Smooth muscle cell (in vitro differentiated cells): ENCODE measurements around the gene CCDC85B. TPM values are rescaled to one million over a fixed set of nuclear protein-coding genes. Genes with fewer than 3 reads are reported as not detected.

Experiments used
- DNase-seq: peaks from one replicate; lab custom pipeline; 2025; ENCODE audit not compliant: unreplicated experiment; lab: John Stamatoyannopoulos, UW
- H2AFZ ChIP-seq: fragments of 200-600 bp; sonication (generic); 2 replicates; pipeline ENCODE4 v1.6.0; 2016; ENCODE audit warnings: antibody characterized with exemption, low read depth, mild to moderate bottlenecking
- H3F3A ChIP-seq: fragments of 200-600 bp; sonication (generic); 2 replicates; pipeline ENCODE4 v1.6.0; 2017; ENCODE audit warnings: antibody characterized with exemption, low read depth
- H3K27ac ChIP-seq: fragments of 200-600 bp; sonication (generic); 2 replicates; pipeline ENCODE4 v1.5.1; 2016; ENCODE audit warnings: low read depth, mild to moderate bottlenecking
- H3K27me3 ChIP-seq: fragments of 200-600 bp; sonication (generic); 2 replicates; pipeline ENCODE4 v1.6.1; 2016; ENCODE audit warnings: low read depth, mild to moderate bottlenecking
- H3K36me3 ChIP-seq: fragments of 200-600 bp; sonication (generic); 2 replicates; pipeline ENCODE4 v1.5.1; 2016; ENCODE audit warnings: low read depth
- H3K4me1 ChIP-seq: fragments of 200-600 bp; sonication (generic); 2 replicates; pipeline ENCODE4 v1.5.1; 2016; ENCODE audit warnings: low read depth
- H3K4me2 ChIP-seq: fragments of 200-600 bp; sonication (generic); 2 replicates; pipeline ENCODE4 v1.6.0; 2016; ENCODE audit warnings: mild to moderate bottlenecking
- H3K4me3 ChIP-seq: fragments of 200-600 bp; sonication (generic); 2 replicates; pipeline ENCODE4 v1.5.1; 2016; ENCODE audit warnings: mild to moderate bottlenecking
- H3K79me2 ChIP-seq: fragments of 200-600 bp; sonication (generic); 2 replicates; pipeline ENCODE4 v1.6.0; 2016; ENCODE audit warnings: low read depth, mild to moderate bottlenecking
- H3K9ac ChIP-seq: fragments of 200-600 bp; sonication (generic); 2 replicates; pipeline ENCODE4 v1.6.0; 2016; ENCODE audit warnings: low read depth
- H3K9me3 ChIP-seq: fragments of 200-600 bp; sonication (generic); replicated peaks from 2 replicates; pipeline ENCODE4 v1.5.1; 2016; ENCODE audit warnings: low read depth
- H4K20me1 ChIP-seq: fragments of 200-600 bp; sonication (generic); 2 replicates; pipeline ENCODE4 v1.6.0; 2016; ENCODE audit warnings: low read depth
- CTCF ChIP-seq: fragments of 200-600 bp; sonication (generic); IDR thresholded peaks from 2 replicates; pipeline ENCODE4 v1.5.1; 2017; ENCODE audit warnings: borderline replicate concordance, mild to moderate bottlenecking, antibody characterized with exemption; ENCODE audit not compliant: insufficient read depth, poor library complexity, severe bottlenecking
- WGBS: methylation state at CpG from one replicate; pipeline ENCODE4 v1.1.7; 2016; ENCODE audit warnings: low lambda C conversion rate; 5-methylcytosine and 5-hydroxymethylcytosine counted together
- polyA plus RNA-seq: library from polyadenylated mRNA; unstranded; fragments of >200 nt; fragmentation: Nextera tagmentation; extraction: Ambion mirVana; gene quantifications from 2 replicates; pipeline ENCODE4 v1.2.1, GENCODE V29; 2016
- total RNA-seq: library from RNA; depleted of rRNA; stranded (reverse); fragments of >200 nt; gene quantifications from 2 replicates; pipeline ENCODE4 v1.2.3, GENCODE V29; 2014

CCDC85B gene
- total and polyA plus RNA-seq, 2 experiments from 2014 or later = 19.5 to 55.7 TPM

GRCh38 chr11:65858681-65859087, 31.8 kb upstream of the CCDC85B start:
- H3K36me3 ChIP-seq = peaks cover 10% of the 10 kb centered on the region
- H3F3A ChIP-seq = peaks cover 38% of the 10 kb centered on the region
- no peaks in the 10 kb centered on the region for H3K9me3 ChIP-seq
- peak overlapping the region; percentile 88 for H3K4me2 ChIP-seq
- H3K27me3 ChIP-seq = no peaks in the 10 kb centered on the region
- H4K20me1 ChIP-seq = peaks cover 47% of the 10 kb centered on the region
- no peak overlapping the region for H2AFZ ChIP-seq
- under 1% methylated on average over 10 of the region's 10 CpGs for WGBS
- peaks cover 65% of the 10 kb centered on the region for H3K79me2 ChIP-seq
- TF ChIP-seq CTCF = no peak
- peak overlapping the region; percentile 83 for H3K27ac ChIP-seq
- H3K4me1 ChIP-seq = peaks cover 16% of the 10 kb centered on the region
- H3K9ac ChIP-seq = peak overlapping the region; percentile 55
- DNase-seq = no peak
- H3K4me3 ChIP-seq = peak overlapping the region; percentile 96

- H4K20me1 ChIP-seq = peaks cover 47% of the 10 kb centered on the region
- WGBS = under 1% methylated on average over 31 of the region's 46 CpGs
- peaks cover 16% of the 10 kb centered on the region for H3K4me1 ChIP-seq
- peaks cover 6% of the 10 kb centered on the region for H3K36me3 ChIP-seq
- H3K9me3 ChIP-seq = no peaks in the 10 kb centered on the region
- H2AFZ ChIP-seq = peak overlapping the region; percentile 64
- H3K79me2 ChIP-seq = peaks cover 62% of the 10 kb centered on the region
- H3K4me3 ChIP-seq = peak overlapping the region; percentile 96
- H3K27ac ChIP-seq = peak overlapping the region; percentile 83
- no peaks in the 10 kb centered on the region for H3K27me3 ChIP-seq
- no peak overlapping the region for H3K9ac ChIP-seq
- H3K4me2 ChIP-seq = peak overlapping the region; percentile 88
- H3F3A ChIP-seq = peaks cover 33% of the 10 kb centered on the region
- TF ChIP-seq CTCF = no peak
- peak; percentile 83 for DNase-seq
Observed at GRCh38 chr11:65859095-65859811, 31.2 kb upstream of the CCDC85B start.

- H3K36me3 ChIP-seq = peaks cover under 1% of the 10 kb centered on the region
- H3K4me3 ChIP-seq = peak overlapping the region; percentile 96
- peak overlapping the region; percentile 23 for H3K9ac ChIP-seq
- no peaks in the 10 kb centered on the region for H3K27me3 ChIP-seq
- H2AFZ ChIP-seq = no peak overlapping the region
- H3K4me2 ChIP-seq = peak overlapping the region; percentile 88
- no peaks in the 10 kb centered on the region for H3K9me3 ChIP-seq
- H3K4me1 ChIP-seq = peaks cover 16% of the 10 kb centered on the region
- DNase-seq = no peak
- no peak for TF ChIP-seq CTCF
- H3K27ac ChIP-seq = peak overlapping the region; percentile 83
- peaks cover 43% of the 10 kb centered on the region for H4K20me1 ChIP-seq
- 4% methylated on average over 16 of the region's 16 CpGs for WGBS
- H3K79me2 ChIP-seq = peaks cover 57% of the 10 kb centered on the region
- peaks cover 33% of the 10 kb centered on the region for H3F3A ChIP-seq
Observed at GRCh38 chr11:65859812-65860277, 30.6 kb upstream of the CCDC85B start.
